GM11168 (cell line): ENCODE results near the gene FBN1.

ENCODE experiments used
- in situ Hi-C: fragments of 300-500 bp; cut with MboI; formaldehyde crosslinking; loops from one replicate; pipeline ENCODE4 v1.12.0; 2022; ENCODE audit warnings: low sequenced_read_pairs; ENCODE audit not compliant: unreplicated experiment

Gene FBN1

DNA sequence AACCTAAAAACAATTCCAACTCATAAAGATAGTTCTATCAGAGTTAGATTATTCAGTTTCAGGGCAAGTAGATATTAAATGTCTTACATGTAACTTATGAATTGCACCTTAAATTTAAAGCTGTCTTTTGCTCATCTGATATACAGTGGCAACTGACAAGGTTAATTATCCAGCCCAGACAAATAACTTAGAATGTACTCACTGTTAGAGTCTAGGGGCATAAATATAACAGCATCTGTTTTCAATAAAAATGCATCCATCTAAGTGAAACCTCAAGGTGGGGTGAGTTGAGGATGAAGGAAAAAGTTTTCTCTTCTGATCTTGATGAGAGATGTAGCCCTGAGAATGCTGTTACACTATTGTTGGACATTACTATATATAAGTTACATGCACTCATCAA, 112.6 kb downstream of the FBN1 start:
- in situ Hi-C loops, result no loop called here

DNA sequence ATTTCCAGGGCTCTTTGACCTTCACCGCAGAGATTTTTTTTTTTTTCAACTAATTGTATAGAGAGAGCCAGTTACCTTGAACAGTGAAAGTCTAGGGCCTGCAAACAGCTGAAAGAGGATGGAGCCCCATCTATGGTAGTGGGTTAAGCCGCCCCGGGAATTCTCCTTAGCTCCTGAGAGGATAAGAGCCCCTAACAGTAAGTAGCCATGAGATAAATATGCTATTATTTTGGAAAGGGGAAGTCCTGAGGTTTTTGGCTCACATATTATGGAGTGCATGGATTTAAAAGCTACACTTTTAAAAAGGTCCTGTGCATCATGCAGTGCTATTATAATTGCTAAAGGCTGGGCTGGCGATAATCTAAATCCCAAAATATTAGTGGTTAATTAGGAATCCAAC, 115.0 kb downstream of the FBN1 start:
- in situ Hi-C loops, result no loop called here

- in situ Hi-C loops, result no loop called here
These were observed 116.6 kb downstream of the FBN1 start for GRCh38 chr15:48528921-48529320.

DNA sequence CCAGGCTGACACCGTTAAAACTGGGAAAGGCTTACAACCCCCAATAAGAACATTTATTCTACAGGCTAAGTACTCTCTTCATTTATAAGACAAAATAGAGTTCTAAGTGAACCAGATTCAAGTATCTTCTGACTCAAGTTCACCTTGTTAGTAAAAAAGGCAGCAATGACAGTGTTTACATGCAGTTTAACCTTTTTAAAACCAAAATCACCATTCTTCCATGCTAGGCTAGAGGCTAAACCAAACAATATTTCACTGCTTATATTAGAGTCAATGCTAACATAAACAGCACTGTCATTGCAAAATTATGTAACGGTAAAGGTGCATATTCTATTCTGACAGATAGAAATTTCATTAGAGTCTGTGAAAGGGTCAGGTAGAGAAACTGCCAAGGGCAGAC, 118.0 kb downstream of the FBN1 start:
- in situ Hi-C loops, result no loop called here

- in situ Hi-C loops, result no loop called here
These were observed 122.6 kb downstream of the FBN1 start for GRCh38 chr15:48522911-48523310.

- in situ Hi-C loops, result no loop called here
These were observed 123.4 kb downstream of the FBN1 start for GRCh38 chr15:48522123-48522522.

DNA sequence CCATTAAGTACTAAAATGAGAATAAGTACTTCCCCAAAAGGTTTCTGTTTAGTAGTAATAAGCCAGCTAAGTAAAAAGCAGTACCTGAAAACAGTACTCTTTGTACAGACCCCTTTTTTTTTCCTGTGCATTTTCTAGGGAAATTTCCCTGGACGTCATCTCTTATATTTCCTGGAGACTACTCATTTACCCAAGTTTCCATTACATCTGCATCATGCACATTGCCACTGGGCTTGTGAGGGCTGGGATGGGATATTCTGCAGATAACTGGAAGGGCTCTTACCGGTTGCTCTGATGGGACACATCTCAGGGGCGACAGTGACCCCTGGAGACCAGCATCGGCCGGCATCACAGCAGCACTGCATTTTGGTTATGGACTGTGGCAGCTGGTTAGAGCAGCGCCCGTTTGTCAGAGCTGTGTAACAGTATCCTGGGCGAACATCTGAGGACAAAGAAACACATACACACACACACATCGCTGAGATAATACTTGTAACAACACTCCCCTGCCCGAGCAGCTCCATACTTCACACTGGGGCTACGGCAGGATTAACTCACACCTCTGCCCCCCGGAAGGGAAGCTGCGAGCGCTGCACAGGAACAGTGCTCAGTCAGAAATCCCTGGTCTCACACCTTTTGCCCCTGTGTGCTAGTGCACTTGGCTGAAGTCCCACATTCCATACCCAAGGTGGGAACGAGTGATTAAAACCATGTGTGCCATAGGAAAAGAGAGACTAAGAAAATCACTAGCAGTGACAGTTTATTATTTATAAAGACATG, 124.9 kb downstream of the FBN1 start:
- in situ Hi-C loops, result no loop called here

DNA sequence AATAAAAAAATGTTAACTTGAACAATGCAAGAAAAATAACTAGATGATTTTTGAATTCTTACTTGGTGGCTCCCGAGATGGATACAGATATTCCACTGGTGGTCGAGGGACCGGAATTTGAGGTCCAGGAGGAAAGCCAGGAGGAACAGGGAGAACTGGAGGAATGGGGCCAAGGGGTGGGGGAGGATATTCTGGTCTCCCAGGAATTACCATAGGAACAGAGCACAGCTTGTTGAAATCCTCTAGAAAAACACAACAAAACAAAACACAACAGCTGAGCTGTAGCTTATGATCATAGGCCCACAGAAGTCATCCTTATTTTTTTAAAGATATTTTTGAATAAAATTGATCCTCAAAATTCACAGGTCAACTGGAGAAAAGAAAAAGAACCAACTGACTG, 129.4 kb downstream of the FBN1 start:
- in situ Hi-C loops, result no loop called here

DNA sequence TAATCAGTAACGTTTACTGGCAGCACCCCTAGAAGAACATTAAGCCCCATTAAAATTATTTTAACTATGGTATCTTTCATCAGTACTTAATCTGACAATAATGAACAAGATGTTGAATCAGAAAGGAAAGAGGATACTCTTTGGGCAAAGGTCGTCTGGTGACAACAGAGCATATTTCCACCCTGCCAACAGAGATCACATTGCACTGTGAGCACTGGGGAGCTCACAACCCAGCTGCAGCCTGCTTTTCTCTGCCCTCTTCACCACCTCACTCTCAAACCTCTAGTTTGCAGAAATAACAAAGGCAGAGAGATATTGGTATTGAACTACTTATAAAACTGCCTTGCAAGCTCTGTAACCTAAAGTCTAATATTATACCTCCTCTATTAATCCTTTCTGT, 130.0 kb downstream of the FBN1 start:
- in situ Hi-C loops, result no loop called here

DNA sequence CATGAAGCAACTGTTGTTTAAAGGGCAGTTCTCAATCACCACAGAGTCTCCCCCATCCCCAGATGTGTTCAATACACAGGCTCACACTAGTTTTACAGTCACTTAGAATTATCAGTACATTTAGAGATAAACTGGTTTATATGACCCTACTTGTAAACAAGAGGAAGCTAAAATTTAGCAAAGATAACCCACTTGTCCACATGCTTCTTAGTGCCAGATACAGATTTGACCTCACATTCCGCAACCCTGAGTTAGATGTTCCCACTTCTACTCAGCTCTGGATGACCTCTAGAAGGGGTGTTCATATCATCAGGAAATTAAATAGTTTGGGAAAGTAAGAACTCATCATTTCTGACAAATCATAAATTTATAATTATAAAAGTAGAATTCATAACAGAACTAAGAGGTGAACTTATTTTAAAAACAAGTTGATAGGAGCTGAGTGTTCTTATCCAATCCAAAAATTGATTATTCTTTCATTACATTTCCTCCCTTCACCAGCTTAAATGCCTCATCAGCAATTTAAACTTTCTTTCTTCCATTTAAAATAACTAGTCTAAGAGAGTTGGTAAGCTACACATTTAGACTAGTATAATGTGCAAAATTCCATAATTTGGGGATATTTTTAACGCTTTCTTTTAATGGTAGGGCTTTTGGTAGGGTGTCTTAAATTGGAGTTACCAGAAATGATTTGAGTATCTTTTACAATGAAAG, 131.2 kb downstream of the FBN1 start:
- in situ Hi-C loops, result no loop called here

- in situ Hi-C loops, result no loop called here
These were observed 134.5 kb downstream of the FBN1 start for GRCh38 chr15:48510976-48511375.

GRCh38 chr15:48507416-48508065, 138.0 kb downstream of the FBN1 start:
- in situ Hi-C loops, result no loop called here

DNA sequence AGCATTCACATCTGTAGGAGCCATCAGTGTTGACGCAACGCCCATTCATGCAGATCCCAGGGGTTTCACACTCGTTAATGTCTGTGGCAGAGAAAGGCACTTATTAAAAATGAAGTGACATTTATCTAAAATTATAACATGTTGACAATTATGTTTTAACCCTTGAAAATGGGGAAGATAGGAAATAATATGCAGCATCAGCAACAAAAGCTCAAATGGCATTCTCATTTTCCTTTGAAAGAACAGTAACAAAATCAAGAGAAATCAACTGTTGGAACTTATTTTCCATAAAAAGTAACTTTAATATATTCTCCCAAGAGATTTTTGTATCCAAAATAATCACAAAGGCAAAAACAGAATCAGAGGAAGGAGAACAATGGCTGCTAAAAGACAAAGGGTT, 140.4 kb downstream of the FBN1 start:
- in situ Hi-C loops, result no loop called here

DNA sequence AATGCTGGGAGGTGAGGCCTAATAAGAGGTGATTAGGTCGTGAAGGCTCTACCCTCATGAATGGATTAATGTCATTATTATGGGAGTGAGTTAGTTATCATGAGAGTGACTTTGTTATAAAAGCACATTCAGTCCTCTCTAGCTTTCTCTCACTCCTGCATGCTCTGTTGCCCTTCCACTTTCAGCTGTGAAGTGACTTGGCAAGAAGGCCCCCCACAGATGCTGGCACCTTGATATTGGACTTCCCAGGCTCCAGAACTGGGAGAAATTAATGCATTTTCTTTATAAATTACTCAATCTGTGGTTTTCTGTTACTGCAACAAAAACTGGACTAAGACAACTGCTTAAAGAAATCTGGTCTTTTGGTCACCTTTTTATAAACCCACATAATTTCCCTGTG, 144.3 kb downstream of the FBN1 start:
- in situ Hi-C loops, result no loop called here

- in situ Hi-C loops, result no loop called here
These were observed 144.9 kb downstream of the FBN1 start for GRCh38 chr15:48500595-48500994.

- in situ Hi-C loops, result no loop called here
These were observed 145.5 kb downstream of the FBN1 start for GRCh38 chr15:48499978-48500377.

DNA sequence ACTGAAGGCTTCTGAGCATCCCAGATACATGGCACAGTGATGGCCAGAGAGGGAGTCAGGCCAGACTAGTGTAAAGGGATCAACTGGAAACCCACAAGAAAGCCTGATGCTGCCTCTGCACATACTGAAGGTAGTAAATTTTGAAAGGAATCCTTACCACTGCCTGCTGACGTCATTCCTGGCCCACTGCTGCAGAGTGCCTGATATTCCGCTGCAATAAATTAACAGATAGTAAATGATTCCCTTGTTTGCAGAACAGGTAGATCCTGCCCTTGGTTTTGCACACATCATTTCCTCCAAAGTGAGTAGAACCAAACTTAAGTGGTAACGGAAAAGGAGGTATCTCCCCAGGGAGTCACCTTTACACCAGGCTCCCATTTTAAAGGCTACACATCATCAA, 146.7 kb downstream of the FBN1 start:
- in situ Hi-C loops, result no loop called here

DNA sequence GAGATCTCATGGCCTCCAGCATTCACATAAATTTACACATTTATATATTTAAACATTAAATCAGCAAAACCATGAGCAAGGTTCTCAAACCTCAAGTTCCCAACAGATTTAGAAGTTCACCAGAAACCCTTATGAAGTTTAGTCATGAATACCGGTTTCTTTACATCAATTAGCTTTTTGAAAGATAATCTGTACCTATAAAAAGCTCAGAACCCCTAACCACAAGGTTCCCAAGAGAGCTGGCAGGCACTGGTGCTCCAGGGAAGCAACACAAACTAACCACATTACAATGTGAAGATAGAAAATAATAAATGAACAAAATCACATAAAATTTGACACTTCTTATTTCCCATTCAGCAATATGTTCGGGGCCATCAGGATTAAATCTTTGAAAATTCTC, 150.9 kb downstream of the FBN1 start:
- in situ Hi-C loops, result no loop called here

DNA sequence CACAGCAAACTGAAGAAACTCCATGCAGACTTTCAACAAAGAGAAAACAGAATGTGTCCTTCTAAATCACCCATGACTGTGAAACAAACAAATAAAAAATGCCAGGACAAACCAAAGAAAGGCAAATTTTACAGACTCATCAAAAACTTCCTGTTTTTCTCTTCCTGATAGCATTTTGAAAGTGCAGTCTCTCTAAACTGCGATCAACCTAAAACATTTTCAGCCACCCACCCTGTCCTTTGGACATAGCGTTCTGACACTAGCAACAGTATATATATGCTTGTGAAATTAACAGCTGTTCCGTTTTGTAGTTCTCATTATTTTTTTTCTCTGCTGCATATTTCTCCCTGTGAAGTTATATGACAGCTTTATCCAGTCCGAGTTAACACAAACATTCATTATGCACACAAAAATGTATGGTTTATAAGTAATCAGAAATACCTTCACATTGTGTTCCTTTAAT, 151.7 kb downstream of the FBN1 start:
- in situ Hi-C loops, result no loop called here

- in situ Hi-C loops, result no loop called here
These were observed 152.3 kb downstream of the FBN1 start for GRCh38 chr15:48493084-48493762.

DNA sequence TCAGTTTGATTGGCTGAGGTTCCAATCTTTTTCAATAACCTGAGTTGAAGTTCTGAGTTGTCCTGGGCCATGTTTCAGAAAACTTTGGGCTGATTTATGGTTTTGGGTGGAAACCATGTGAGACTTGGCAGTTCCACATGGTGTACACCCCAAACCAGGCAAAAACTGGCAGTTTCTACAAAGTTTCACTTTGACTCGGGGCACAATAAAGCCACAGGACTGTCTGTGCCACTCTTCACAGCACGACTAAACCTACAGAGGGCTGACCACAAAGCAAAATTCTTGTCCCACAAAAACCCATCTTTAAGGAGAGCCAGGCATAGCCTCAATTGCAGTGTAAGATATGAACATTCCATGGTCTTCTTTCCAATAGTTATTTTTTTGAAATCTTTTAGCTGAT, 159.3 kb downstream of the FBN1 start:
- in situ Hi-C loops, result no loop called here
